ENCODE results near the gene FAM9A.

FAM9A gene

GRCh38 chrX:8801041-8801599 lies at the start of gene FAM9A:
FAM9A (minus strand) TSS chrX:8801383; CDS start chrX:8800171, 1,212 bp downstream.
- no peak for TF ChIP-seq CTCF (conservative IDR thresholded peaks at IDR 0.05; ENCODE audit: low read depth, low read length)
- no peak within 1 kb of the TSS for H3K4me3 ChIP-seq (ENCODE audit: low read depth, low read length)
- DNase-seq (ENCODE audit: low read depth), result no peak

GRCh38 chrX:8850478-8850877 lies 49.3 kb upstream of the FAM9A start:
- H3K4me3 ChIP-seq (ENCODE audit: low read depth, low read length), result no peak overlapping the region
- no peak for TF ChIP-seq CTCF (conservative IDR thresholded peaks at IDR 0.05; ENCODE audit: low read depth, low read length)
- no peak for DNase-seq (ENCODE audit: low read depth)

GRCh38 chrX:8849945-8850344 lies 48.8 kb upstream of the FAM9A start:
- DNase-seq (ENCODE audit: low read depth), result no peak
- no peak overlapping the region for H3K4me3 ChIP-seq (ENCODE audit: low read depth, low read length)
- peak; percentile 29 for TF ChIP-seq CTCF (conservative IDR thresholded peaks at IDR 0.05; ENCODE audit: low read depth, low read length)

- peak; percentile 33 for DNase-seq (ENCODE audit: low read depth)
- no peak for TF ChIP-seq CTCF (conservative IDR thresholded peaks at IDR 0.05; ENCODE audit: low read depth, low read length)
These were observed 48.3 kb upstream of the FAM9A start for GRCh38 chrX:8849458-8849857.

GRCh38 chrX:8848911-8849310 lies 47.7 kb upstream of the FAM9A start:
- H3K4me3 ChIP-seq (ENCODE audit: low read depth, low read length), result no peak overlapping the region
- DNase-seq (ENCODE audit: low read depth), result peak; percentile 36
- TF ChIP-seq CTCF (conservative IDR thresholded peaks at IDR 0.05; ENCODE audit: low read depth, low read length), result no peak

More at GRCh38 chrX:8849458-8849857, 48.3 kb upstream of the FAM9A start:
- H3K4me3 ChIP-seq (ENCODE audit: low read depth, low read length), result no peak overlapping the region

- TF ChIP-seq CTCF (conservative IDR thresholded peaks at IDR 0.05; ENCODE audit: low read depth, low read length), result no peak
- H3K4me3 ChIP-seq (ENCODE audit: low read depth, low read length), result no peak overlapping the region
- DNase-seq (ENCODE audit: low read depth), result no peak
These were observed 47.3 kb upstream of the FAM9A start for GRCh38 chrX:8848441-8848840.

GRCh38 chrX:8847360-8847759 lies 46.2 kb upstream of the FAM9A start:
- TF ChIP-seq CTCF (conservative IDR thresholded peaks at IDR 0.05; ENCODE audit: low read depth, low read length), result no peak
- no peak overlapping the region for H3K4me3 ChIP-seq (ENCODE audit: low read depth, low read length)
- no peak for DNase-seq (ENCODE audit: low read depth)

Data from choroid plexus epithelial cell (primary cell).